GM18868 (cell line): ENCODE results near the gene FOXQ1.

Experiments used
- ATAC-seq: cut with Tn5 transposase; IDR thresholded peaks from one replicate; pipeline ENCODE4 v1.9.1; 2021; ENCODE audit warnings: mild to moderate bottlenecking, moderate library complexity; ENCODE audit not compliant: unreplicated experiment

FOXQ1 gene, protein sequence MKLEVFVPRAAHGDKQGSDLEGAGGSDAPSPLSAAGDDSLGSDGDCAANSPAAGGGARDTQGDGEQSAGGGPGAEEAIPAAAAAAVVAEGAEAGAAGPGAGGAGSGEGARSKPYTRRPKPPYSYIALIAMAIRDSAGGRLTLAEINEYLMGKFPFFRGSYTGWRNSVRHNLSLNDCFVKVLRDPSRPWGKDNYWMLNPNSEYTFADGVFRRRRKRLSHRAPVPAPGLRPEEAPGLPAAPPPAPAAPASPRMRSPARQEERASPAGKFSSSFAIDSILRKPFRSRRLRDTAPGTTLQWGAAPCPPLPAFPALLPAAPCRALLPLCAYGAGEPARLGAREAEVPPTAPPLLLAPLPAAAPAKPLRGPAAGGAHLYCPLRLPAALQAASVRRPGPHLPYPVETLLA

DNA sequence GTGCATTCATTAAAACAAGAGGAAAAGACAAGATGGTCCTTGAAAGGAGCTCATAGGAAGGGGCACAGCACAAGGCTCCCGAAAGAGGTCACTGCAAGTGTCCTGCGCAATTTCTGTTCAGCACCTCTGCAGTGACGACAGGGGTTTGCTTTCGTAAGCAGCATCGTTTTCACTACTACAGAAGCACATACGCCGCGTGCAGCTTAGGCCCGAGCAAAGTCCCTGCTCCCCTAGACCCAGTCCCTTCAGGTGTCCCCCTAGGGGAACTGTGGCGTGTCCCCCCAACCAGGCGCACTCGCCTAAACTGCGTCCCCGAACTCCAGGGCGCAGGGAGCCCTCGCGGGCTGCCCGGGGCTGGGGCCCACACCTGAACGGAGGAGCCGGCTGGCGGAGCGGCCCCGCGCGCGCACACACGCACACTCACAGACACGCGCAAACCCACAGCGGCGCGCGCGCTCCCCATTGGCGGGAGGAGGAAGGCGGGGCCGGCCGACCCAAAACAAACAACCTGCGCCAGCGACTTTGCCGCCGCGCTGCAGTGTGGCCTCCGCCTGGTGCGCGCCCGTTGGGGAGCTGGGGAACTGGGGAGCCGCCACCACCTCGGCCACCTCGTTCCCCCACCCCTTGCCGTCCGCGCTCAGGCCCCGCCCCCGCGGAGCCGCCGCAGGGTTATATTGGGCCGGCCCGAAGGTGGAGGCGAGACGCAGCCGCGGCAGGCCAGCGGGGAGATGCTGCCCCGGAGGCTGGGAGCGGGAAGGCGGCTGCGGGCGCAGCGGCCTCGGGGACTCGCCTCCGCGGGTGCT lies at the start of gene FOXQ1:
FOXQ1 (plus strand) TSS at position 699 of the 803 bp plus-strand sequence. CDS start 607 bp downstream, outside the sequence.
- no peak for ATAC-seq

DNA sequence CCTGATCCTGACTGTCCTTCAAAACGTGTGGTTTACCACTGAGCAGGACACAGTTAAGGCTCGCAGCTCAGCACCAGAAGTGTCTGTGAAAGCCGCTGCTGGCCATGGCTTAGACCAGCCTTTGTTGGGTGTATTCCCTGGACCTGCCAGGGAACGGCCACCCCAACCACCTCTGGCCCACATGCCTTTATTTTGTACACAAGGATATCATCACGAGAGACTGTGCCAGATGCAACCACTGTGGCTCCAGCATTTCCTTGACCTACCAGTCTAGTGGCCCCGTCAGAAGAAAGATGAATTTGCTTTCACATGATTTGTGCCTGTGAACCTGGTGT lies 49.2 kb upstream of the FOXQ1 start:
- no peak for ATAC-seq

DNA sequence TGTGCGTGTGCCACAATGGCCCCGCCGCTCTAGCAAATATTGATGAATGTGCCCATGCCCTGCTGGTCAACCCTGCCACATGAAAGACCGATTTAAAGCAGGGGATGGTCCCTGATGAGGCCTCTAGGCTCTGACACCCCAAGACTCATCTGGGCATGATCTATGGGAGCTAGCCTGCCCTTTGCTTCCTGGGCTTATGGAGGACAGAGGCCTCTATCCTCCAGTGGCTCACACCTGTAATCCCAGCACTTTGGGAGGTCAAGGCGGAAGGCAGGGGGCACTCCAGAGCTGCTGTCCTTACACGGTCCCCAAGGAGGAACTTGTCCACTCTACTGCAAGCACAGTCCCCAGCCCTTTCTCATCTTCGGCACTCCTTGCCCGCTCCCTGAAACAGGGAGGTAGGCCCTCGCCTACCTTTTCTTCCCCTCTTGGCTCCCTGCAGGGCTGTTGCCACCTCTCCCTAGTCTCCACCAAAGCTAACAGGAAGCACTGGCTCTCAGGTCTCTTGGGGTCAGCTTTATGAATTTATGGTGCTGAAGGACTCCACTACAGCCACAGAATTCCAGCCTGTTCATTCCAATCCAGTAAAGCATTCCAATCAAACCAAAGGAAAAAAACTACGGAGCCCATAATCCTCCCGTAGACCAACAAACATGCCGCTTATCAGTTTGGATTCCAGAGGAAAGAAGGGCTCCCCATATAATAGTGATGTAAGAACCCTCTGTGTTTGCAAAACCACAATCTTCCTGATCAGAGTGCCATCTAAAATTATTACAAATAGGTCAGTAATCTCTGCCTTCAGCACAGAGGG lies 48.7 kb upstream of the FOXQ1 start:
- ATAC-seq: no peak

DNA sequence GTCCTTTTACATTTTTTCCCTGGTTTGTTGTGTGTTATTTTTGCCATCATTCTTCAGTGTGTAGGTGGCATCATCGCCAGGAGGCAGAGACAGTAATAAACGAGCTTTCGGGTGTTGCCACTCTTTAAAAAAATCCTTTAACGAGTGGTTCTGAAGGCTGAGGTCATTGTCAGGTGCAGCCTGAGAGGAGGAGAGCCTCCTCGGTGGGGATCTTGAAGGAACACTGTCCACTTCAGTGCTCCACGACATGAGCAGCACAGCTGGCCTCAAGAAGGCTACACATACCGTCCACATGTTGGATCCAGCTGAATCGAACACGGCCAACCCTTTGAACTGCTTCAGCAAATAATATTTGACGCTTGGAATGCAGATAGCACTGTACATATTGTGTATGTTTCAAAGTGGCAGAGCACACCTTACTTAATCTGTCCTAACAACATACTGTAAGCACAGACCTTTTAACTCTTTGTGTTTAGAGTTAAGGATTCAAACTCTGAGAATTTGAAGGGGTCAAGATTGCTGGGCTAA lies 48.0 kb upstream of the FOXQ1 start:
- no peak for ATAC-seq

- no peak for ATAC-seq
These were observed 47.1 kb upstream of the FOXQ1 start for GRCh38 chr6:1264619-1265445.

GRCh38 chr6:1266686-1267056 lies 45.2 kb upstream of the FOXQ1 start:
- ATAC-seq: no peak

GRCh38 chr6:1267057-1267732 lies 44.7 kb upstream of the FOXQ1 start:
- ATAC-seq: no peak

- ATAC-seq: no peak
These were observed 43.8 kb upstream of the FOXQ1 start for GRCh38 chr6:1267790-1268762.

GRCh38 chr6:1271071-1271763 lies 40.7 kb upstream of the FOXQ1 start:
- no peak for ATAC-seq

- ATAC-seq: no peak
These were observed 33.7 kb upstream of the FOXQ1 start for GRCh38 chr6:1278061-1278720.

GRCh38 chr6:1279065-1279464 lies 32.8 kb upstream of the FOXQ1 start:
- ATAC-seq: no peak

- ATAC-seq: no peak
These were observed 31.1 kb upstream of the FOXQ1 start for GRCh38 chr6:1280666-1281300.

- ATAC-seq: no peak
These were observed 30.2 kb upstream of the FOXQ1 start for GRCh38 chr6:1281746-1282145.

GRCh38 chr6:1283501-1283900 lies 28.4 kb upstream of the FOXQ1 start:
- no peak for ATAC-seq

DNA sequence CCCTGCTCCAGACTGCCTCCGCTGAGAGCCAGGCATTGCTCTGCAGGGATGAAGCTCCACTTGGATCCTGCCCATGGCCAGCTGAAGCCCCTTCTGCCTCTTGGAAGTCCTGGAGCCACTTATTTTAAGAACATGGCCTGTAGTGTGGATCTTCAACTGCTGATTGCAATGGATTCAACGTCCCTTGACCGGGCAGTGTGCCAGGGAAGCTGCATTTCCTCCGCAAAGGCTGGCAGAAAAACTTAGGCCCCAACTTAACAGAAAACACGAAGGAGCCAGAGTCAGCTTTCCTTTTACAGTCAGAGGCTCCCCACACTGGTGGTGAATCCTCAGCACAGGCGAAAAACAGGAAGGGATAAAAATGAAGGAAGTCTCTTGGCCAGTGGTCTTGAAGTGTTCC lies 26.3 kb upstream of the FOXQ1 start:
- no peak for ATAC-seq

DNA sequence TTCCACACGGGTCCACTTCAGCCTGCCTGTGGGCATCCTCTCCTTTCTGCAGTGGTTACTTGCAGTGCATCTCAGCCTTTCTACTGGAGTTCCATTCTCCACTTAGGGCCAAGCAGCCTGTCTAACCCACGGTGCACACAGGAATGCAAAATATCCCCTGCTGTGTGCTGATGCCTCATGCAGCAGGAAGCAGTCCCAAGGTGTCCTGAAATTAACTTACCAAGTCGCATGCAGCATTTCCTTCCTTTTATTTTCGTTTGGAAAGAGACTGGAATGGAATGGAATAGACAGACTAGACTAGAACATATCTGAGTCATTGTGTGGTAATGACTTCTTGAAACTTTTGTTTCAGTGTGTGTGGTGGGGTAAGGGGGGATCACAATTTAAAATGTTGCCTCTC lies 25.9 kb upstream of the FOXQ1 start:
- no peak for ATAC-seq

- no peak for ATAC-seq
These were observed 24.8 kb upstream of the FOXQ1 start for GRCh38 chr6:1287103-1287591.
